Type B pancreatic cell (in vitro differentiated cells): ENCODE measurements around the gene ZMYND11. TPM values are rescaled to one million over a fixed set of nuclear protein-coding genes. Genes with fewer than 3 reads are reported as not detected.

ENCODE experiments used
- DNase-seq: peaks from one replicate; pipeline ENCODE4 v3.0.0; 2021; ENCODE audit warnings: mixed read lengths; ENCODE audit not compliant: unreplicated experiment; ENCODE audit errors: extremely low spot score
- H3K27ac Mint-ChIP-seq: 2 replicates; pipeline ENCODE4 v1.8.0; 2021; ENCODE audit warnings: mild to moderate bottlenecking, mixed read lengths
- H3K27me3 Mint-ChIP-seq: 2 replicates; pipeline ENCODE4 v1.8.0; 2021; ENCODE audit warnings: mixed read lengths
- H3K36me3 Mint-ChIP-seq: 2 replicates; pipeline ENCODE4 v1.8.0; 2021; ENCODE audit warnings: mixed read lengths
- H3K4me1 Mint-ChIP-seq: one replicate; pipeline ENCODE4 v1.8.0; 2021; ENCODE audit warnings: mixed read lengths; ENCODE audit not compliant: unreplicated experiment
- H3K4me3 Mint-ChIP-seq: 2 replicates; pipeline ENCODE4 v1.8.0; 2021; ENCODE audit warnings: mild to moderate bottlenecking, mixed read lengths
- H3K9me3 Mint-ChIP-seq: 2 replicates; pipeline ENCODE4 v1.8.0; 2021; ENCODE audit warnings: mixed read lengths
- CTCF ChIP-seq: fragments of 200-600 bp; sonication (generic); conservative IDR thresholded peaks from 2 replicates; pipeline ENCODE4 v1.5.0; 2021; ENCODE audit warnings: antibody characterized with exemption, mild to moderate bottlenecking
- long read RNA-seq: library from polyadenylated mRNA; unstranded; transcript quantifications from one replicate; pipeline ENCODE4 v2.0.0, GENCODE V29; 2020
- total RNA-seq: library from RNA; stranded (reverse); gene quantifications from 2 replicates; pipeline ENCODE4 v1.2.1, GENCODE V29; 2021; ENCODE audit warnings: low replicate concordance

Gene ZMYND11
- total RNA-seq: 47.5 and 58.7 TPM in 2 replicates
- long read RNA-seq, full-length matches to known transcripts: 3 of 30 reads
- long read RNA-seq, partial matches to known transcripts: 18 of 30 reads
- long read RNA-seq, other reads (novel, unspliced or antisense): 9 of 30 reads

DNA sequence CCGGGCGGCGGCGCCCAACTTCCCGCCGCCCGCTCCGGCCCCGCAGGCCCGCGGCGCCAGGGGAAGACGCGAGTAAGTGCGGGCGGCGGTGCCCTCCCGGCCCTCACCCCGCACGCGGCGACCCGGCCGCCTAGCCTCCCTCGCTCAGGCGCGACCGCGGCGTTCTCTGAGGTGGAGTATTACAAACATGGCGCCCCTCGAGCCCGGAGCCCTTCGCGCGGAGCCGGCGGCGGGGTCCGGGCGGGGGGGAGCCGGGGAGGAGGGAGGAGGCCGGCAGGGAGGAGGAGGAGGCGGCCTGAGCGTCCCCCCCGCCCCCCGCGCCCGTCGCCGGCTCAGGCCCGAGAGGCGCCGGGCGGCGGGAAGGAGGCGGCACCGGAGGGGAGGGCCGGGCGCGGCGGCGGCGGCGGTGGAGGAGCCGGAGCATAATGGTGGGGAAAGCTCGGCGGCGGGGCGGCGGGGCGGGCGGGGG is at the start of gene ZMYND11:
ZMYND11 (plus strand) TSS at position 324 of the 469 bp plus-strand sequence. CDS start 44,558 bp downstream, outside the sequence.
- H3K4me3 Mint-ChIP-seq: peak within 1 kb of the TSS; percentile 93
- DNase-seq: peak; percentile 80
- peak within 1 kb of the TSS; percentile 93 for H3K27ac Mint-ChIP-seq
- no peaks in the 10 kb centered on the region for H3K9me3 Mint-ChIP-seq
- H3K27me3 Mint-ChIP-seq: no peaks in the 10 kb centered on the region
- H3K36me3 Mint-ChIP-seq: no peaks in the 10 kb centered on the region
- H3K4me1 Mint-ChIP-seq: peaks cover 48% of the 10 kb centered on the region
- TF ChIP-seq CTCF: no peak

- Mint-ChIP-seq H3K27ac (no peak overlapping the region), H3K27me3 (peaks cover 5% of the 10 kb centered on the region), H3K36me3 (no peaks in the 10 kb centered on the region), H3K4me3 (no peak overlapping the region), H3K9me3 (no peaks in the 10 kb centered on the region), H3K4me1 (no peaks in the 10 kb centered on the region)
- no peak for TF ChIP-seq CTCF
- DNase-seq: no peak
These were observed 49.2 kb upstream of the ZMYND11 start for GRCh38 chr10:86031-86430.

DNA sequence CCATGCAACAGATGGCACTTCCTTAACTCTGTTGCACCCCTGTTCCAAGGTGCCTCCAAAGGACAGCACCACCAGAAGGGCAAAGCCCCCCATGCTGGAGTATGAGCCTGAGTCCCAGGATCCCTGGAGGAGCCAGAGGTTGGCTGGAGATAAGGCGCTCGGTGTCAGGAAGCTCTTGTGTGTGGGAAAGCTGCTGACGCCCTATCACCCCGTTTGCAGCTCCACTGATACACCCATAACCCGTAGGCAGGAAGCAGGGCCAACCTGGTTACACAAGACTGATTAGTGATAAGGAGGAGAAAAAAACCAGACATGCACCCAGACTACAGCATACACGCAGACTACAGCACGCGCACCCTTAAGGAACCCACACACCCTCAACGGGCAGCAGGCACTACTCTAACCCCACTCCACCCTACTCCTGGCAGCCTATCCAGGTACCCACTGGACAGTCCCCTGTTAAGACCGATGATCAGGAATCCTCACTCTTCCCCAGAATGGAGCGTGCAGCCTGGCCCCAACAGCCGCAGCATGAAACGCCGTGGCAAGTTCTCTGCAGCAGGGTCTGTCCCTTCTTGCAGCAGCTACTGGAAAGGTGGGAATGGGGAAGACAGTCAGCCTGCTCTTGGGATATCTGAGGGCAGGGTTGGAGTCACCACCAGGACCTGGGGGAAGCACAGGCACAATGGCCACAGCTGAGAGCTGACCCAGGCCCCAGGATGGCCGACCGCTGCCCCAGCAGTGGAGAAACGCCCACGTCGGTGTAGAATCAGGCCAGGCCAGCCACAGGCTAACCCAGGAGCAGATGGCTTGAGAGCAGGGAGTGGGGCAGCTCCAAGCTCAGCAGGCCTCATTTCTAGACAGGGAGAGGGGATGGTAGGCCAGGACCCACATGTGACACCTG is 47.8 kb upstream of the ZMYND11 start:
- Mint-ChIP-seq H3K36me3 (no peaks in the 10 kb centered on the region), H3K9me3 (no peaks in the 10 kb centered on the region), H3K27ac (no peak overlapping the region), H3K4me1 (no peaks in the 10 kb centered on the region), H3K4me3 (no peak overlapping the region), H3K27me3 (no peaks in the 10 kb centered on the region)
- no peak for DNase-seq
- TF ChIP-seq CTCF: no peak

DNA sequence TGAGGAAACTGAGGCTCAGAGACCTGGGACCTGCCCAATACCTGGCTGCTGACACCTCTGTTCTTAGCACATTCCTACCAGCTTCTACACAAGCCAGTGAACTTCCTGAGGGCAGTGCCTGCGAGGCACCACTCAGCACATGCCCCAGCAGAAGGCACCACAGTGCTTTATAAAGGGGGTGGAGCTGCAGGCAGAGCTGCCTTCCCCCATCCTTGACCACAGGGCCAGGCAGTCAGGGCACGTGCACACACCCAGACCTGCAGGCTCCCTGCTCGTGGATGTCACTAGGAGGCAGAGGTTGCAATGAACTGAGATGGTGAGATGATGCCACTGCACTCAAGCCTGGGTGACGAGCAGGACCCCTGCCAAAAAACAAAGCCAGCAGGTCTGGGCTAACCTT is 47.0 kb upstream of the ZMYND11 start:
- peaks cover 6% of the 10 kb centered on the region for H3K4me1 Mint-ChIP-seq
- H3K9me3 Mint-ChIP-seq: peaks cover 6% of the 10 kb centered on the region
- no peaks in the 10 kb centered on the region for H3K27me3 Mint-ChIP-seq
- H3K27ac Mint-ChIP-seq: no peak overlapping the region
- H3K36me3 Mint-ChIP-seq: peaks cover 4% of the 10 kb centered on the region
- no peak for TF ChIP-seq CTCF
- no peak overlapping the region for H3K4me3 Mint-ChIP-seq
- DNase-seq: no peak

- Mint-ChIP-seq H3K27me3 (no peaks in the 10 kb centered on the region), H3K9me3 (peaks cover 6% of the 10 kb centered on the region), H3K27ac (no peak overlapping the region), H3K36me3 (peaks cover 4% of the 10 kb centered on the region), H3K4me3 (peak overlapping the region; percentile 18), H3K4me1 (peaks cover 6% of the 10 kb centered on the region)
- no peak for TF ChIP-seq CTCF
- no peak for DNase-seq
These were observed 46.0 kb upstream of the ZMYND11 start for GRCh38 chr10:89248-89647.
